Measurements from ENCODE around the gene MORF4L1.
A peak's percentile ranks its signal among the peaks of the same experiment; 100 is the strongest.
"Not testable (repeated sequence)": the region's sequence is repeated elsewhere in the genome, so short reads cannot be mapped to it uniquely, and the experiment has no call there.

Gene MORF4L1

DNA sequence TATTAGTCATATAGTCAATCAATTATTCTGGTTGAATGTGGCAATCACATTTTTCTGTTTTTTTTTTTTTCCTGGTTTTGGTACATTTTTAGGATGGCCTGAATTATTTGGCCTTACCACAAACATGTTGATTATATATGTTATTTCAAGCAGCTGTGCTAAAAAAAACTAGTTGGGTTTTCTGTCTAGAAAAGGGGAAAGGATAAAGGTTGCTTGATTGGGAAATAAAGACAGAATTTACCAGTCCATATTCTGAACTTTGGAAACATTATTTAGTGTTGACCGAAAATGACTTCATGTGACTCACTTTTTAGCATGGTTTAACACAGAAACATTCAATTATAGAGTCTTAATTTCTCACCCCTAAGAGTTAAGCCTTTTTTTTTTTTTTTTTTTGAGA is 8.1 kb downstream of the MORF4L1 start:
- FAIRE-seq, result no peak
- TF ChIP-seq POLR2AphosphoS5 (IDR thresholded peaks at IDR 0.05; ENCODE audit: low read depth, low read length) (no peak), TAF1 (IDR thresholded peaks at IDR 0.05; ENCODE audit: borderline replicate concordance, low read depth, low read length) (no peak), POLR2A (IDR thresholded peaks at IDR 0.05; ENCODE audit: low read depth, low read length) (no peak)
- no peak for DNase-seq (ENCODE audit: insufficient read length)

DNA sequence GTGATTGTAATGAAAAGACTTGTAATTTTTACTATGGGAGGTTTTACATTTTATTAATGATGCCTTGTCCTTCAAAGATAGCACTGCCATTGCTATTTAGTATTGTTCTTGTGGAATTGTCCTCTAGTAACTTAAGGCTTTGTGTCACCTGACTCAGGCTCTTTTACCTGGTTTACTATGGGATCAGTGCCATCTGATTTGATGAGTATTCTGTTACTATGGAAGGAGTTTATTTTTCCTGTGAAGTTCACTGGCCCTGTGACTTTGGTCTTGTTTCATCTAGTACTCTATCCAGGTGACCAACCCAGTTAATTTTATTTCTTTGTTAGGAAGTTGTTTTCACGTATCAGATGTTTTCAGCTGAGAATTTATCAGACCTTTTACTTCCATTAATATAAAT is 9.0 kb downstream of the MORF4L1 start:
- FAIRE-seq (no peak), DNase-seq (ENCODE audit: insufficient read length) (no peak)
- TF ChIP-seq TAF1 (IDR thresholded peaks at IDR 0.05; ENCODE audit: borderline replicate concordance, low read depth, low read length) (no peak), POLR2A (IDR thresholded peaks at IDR 0.05; ENCODE audit: low read depth, low read length) (no peak), POLR2AphosphoS5 (IDR thresholded peaks at IDR 0.05; ENCODE audit: low read depth, low read length) (no peak)

GRCh38 chr15:78889000-78889399 is 16.3 kb downstream of the MORF4L1 start:
- TF ChIP-seq TAF1 (IDR thresholded peaks at IDR 0.05; ENCODE audit: borderline replicate concordance, low read depth, low read length) (no peak), POLR2AphosphoS5 (IDR thresholded peaks at IDR 0.05; ENCODE audit: low read depth, low read length) (no peak), POLR2A (IDR thresholded peaks at IDR 0.05; ENCODE audit: low read depth, low read length) (no peak)
- FAIRE-seq, result no peak

DNA sequence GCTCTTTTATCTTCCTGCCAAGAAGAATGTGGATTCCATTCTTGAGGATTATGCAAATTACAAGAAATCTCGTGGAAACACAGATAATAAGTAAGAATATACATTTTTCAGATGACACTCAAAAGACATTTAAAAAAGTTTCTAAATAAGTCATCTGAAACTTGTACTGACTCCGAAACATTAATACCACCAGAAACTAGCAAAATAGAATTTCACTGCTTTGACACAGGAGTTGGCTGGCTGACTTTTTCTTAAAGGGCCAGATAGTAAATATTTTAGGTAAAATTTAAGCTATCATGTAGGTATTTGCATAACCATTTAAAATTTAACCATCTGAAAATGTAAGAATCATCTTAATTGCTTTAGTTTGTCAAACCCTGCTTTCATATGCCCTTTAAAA is 20.8 kb downstream of the MORF4L1 start:
- DNase-seq (ENCODE audit: insufficient read length), result no peak
- no peak for FAIRE-seq
- no peak for TF ChIP-seq TAF1 (IDR thresholded peaks at IDR 0.05; ENCODE audit: borderline replicate concordance, low read depth, low read length)
- TF ChIP-seq POLR2AphosphoS5 (IDR thresholded peaks at IDR 0.05; ENCODE audit: low read depth, low read length), result no peak
- no peak for TF ChIP-seq POLR2A (IDR thresholded peaks at IDR 0.05; ENCODE audit: low read depth, low read length)

More at GRCh38 chr15:78889000-78889399, 16.3 kb downstream of the MORF4L1 start:
- no peak for DNase-seq (ENCODE audit: insufficient read length)

- no peak for TF ChIP-seq POLR2A (IDR thresholded peaks at IDR 0.05; ENCODE audit: low read depth, low read length)
- TF ChIP-seq POLR2AphosphoS5 (IDR thresholded peaks at IDR 0.05; ENCODE audit: low read depth, low read length), result no peak
- TF ChIP-seq TAF1 (IDR thresholded peaks at IDR 0.05; ENCODE audit: borderline replicate concordance, low read depth, low read length), result no peak
- DNase-seq (ENCODE audit: insufficient read length), result no peak
- FAIRE-seq, result no peak
Measured at GRCh38 chr15:78895471-78895870, 22.8 kb downstream of the MORF4L1 start.

DNA sequence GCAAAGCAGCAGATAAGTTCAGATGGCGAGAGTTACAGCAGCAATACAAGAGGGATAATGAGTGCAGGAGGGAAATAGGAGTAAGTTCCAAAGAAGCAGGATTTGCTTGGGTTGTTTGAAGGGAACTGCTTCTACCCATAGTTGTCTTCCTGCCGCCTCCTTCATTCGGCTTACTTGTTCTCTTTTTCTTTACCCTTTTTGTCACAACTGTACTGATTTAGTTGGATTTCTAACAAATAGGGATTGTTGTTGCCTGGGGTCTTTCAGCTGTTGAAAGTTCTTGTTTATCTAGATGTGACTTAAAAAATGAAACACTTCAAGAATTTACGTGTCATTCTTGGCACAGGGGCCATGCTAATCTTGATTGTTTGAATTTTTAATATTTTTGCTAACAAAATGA is 25.9 kb downstream of the MORF4L1 start:
- no peak for TF ChIP-seq POLR2A (IDR thresholded peaks at IDR 0.05; ENCODE audit: low read depth, low read length)
- FAIRE-seq, result no peak
- DNase-seq (ENCODE audit: insufficient read length), result no peak

- DNase-seq (ENCODE audit: insufficient read length); FAIRE-seq: not testable (repeated sequence)
Measured at GRCh38 chr15:78900819-78901533, 28.3 kb downstream of the MORF4L1 start.

DNA sequence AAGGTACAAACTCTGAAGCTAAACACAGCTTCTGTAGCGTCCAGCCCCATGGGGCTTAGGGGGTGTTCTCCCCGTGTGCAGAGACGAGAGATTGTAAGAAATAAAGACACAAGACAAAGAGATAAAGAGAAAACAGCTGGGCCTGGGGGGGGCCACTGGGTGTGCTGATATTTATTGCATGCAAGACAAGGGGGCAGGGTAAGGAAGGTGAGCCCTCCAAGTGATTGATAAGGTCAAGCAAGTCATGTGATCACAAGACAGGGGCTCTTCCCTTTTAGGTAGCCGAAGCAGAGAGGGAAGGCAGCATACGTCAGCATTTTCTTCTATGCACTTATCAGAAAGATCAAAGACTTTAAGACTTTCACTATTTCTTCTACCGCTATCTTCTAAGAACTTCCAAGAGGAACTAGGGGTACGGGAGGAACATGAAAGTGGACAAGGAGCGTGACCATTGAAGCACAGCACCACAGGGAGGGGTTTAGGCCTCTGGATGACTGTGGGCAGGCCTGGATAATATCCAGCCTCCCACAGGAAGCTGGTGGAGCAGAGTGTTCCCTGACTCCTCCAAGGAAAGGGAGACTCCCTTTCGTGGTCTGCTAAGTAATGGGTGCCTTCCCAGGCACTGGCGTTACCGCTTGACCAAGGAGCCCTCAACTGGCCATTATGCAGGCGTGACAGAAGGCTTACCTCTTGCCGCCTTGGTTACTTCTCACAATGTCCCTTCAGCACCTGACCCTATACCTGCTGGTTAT is 29.8 kb downstream of the MORF4L1 start:
- not testable (repeated sequence) for DNase-seq (ENCODE audit: insufficient read length); FAIRE-seq
- TF ChIP-seq POLR2A (IDR thresholded peaks at IDR 0.05; ENCODE audit: low read depth, low read length), result peak; percentile 28; the same call in 1 of the 2 replicates
- peak; percentile 49; the same call in 1 of the 2 replicates for TF ChIP-seq POLR2AphosphoS5 (IDR thresholded peaks at IDR 0.05; ENCODE audit: low read depth, low read length)

DNA sequence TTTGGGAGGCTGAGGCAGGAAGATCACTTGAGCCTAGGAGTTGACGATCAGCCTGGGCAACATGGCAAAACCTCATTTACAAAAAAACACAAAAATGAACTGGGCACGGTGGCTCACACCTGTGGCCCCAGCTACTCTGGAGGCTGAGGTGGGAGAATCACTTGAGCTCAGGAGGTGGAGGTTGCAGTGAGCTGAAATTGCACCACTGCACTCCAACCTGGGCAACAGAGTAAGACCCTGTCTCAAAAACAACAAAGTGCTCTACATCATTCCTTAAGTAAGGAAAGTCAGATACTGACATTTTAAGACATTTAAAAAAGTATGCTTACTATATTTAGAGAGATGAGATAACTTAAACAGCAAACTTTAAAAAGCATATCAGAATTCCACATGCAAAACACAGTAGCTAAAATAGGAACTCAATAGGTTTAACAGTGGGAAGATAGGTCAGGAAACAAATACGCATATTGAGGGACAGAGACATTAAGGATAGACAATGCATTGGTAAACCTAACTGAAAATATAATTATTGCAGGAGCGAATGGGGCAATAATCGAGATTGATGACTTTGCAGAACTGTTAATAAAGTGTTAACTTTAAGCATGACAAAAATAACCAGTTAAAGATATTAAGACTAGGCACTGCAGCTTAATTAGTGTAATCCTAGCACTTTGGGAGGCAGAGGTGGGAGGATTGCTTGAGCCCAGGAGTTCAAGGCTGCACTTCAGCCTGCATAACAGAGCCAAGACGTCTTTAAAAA is 32.1 kb downstream of the MORF4L1 start:
- no peak for FAIRE-seq

GRCh38 chr15:78906316-78906620 is 33.6 kb downstream of the MORF4L1 start:
- FAIRE-seq, result no peak
- TF ChIP-seq POLR2AphosphoS5 (IDR thresholded peaks at IDR 0.05; ENCODE audit: low read depth, low read length), result no peak
- DNase-seq (ENCODE audit: insufficient read length), result no peak

More for the DNA sequence above, 32.1 kb downstream of the MORF4L1 start:
- no peak for DNase-seq (ENCODE audit: insufficient read length)
- no peak for TF ChIP-seq POLR2A (IDR thresholded peaks at IDR 0.05; ENCODE audit: low read depth, low read length)
- no peak for TF ChIP-seq TAF1 (IDR thresholded peaks at IDR 0.05; ENCODE audit: borderline replicate concordance, low read depth, low read length)
- no peak for TF ChIP-seq POLR2AphosphoS5 (IDR thresholded peaks at IDR 0.05; ENCODE audit: low read depth, low read length)

- FAIRE-seq (no peak), DNase-seq (ENCODE audit: insufficient read length) (no peak)
- no peak for TF ChIP-seq POLR2A (IDR thresholded peaks at IDR 0.05; ENCODE audit: low read depth, low read length)
- TF ChIP-seq POLR2AphosphoS5 (IDR thresholded peaks at IDR 0.05; ENCODE audit: low read depth, low read length), result no peak
- no peak for TF ChIP-seq TAF1 (IDR thresholded peaks at IDR 0.05; ENCODE audit: borderline replicate concordance, low read depth, low read length)
Measured at GRCh38 chr15:78907577-78907976, 34.9 kb downstream of the MORF4L1 start.

- no peak for FAIRE-seq
- DNase-seq (ENCODE audit: insufficient read length), result no peak
- TF ChIP-seq POLR2AphosphoS5 (IDR thresholded peaks at IDR 0.05; ENCODE audit: low read depth, low read length) (no peak), POLR2A (IDR thresholded peaks at IDR 0.05; ENCODE audit: low read depth, low read length) (no peak), TAF1 (IDR thresholded peaks at IDR 0.05; ENCODE audit: borderline replicate concordance, low read depth, low read length) (no peak)
Measured at GRCh38 chr15:78909160-78909695, 36.5 kb downstream of the MORF4L1 start.
